DND-41 (cell line): ENCODE measurements around the gene IFT43.

ENCODE experiments used
- ATAC-seq: fragments of 200-7000 bp; cut with Tn5 transposase; 3 replicates; pipeline ENCODE4 v1.9.1; 2021; ENCODE audit warnings: low read depth; ENCODE audit not compliant: insufficient read depth
- DNase-seq: peaks from one replicate; pipeline ENCODE4 v3.0.0-alpha.2; 2020
- H2AFZ ChIP-seq: 2 replicates; pipeline ENCODE4 v1.6.0; 2012; ENCODE audit warnings: low read depth, low read length
- H3K27ac ChIP-seq: 2 replicates; pipeline ENCODE4 v1.5.1; 2012; ENCODE audit warnings: low read length, inconsistent platforms
- H3K27me3 ChIP-seq: fragments of 200-600 bp; sonication (generic); 2 replicates; pipeline ENCODE4 v1.6.0; 2012; ENCODE audit warnings: low read length, mild to moderate bottlenecking, inconsistent platforms; ENCODE audit not compliant: insufficient read depth, poor library complexity
- H3K36me3 ChIP-seq: 2 replicates; pipeline ENCODE4 v1.5.1; 2012; ENCODE audit warnings: low read length, inconsistent platforms; ENCODE audit not compliant: insufficient read depth
- H3K4me1 ChIP-seq: 2 replicates; pipeline ENCODE4 v1.5.1; 2012; ENCODE audit warnings: mild to moderate bottlenecking, low read length; ENCODE audit not compliant: insufficient read depth
- H3K4me2 ChIP-seq: 2 replicates; pipeline ENCODE4 v1.6.0; 2012; ENCODE audit warnings: mild to moderate bottlenecking, moderate library complexity, low read length, inconsistent platforms; ENCODE audit not compliant: insufficient read depth
- H3K4me3 ChIP-seq, 2 experiments: fragments of 200-600 bp in 1 of 2; shearing (Covaris generic) in 1 of 2; 2 replicates each; pipeline ENCODE4 v1.5.1; 2012 to 2016; ENCODE audit warnings: inconsistent platforms in 2 of 2, low read length in 2 of 2, mild to moderate bottlenecking in 2 of 2, low read depth in 1 of 2, moderate library complexity in 1 of 2
- H3K79me2 ChIP-seq: 2 replicates; pipeline ENCODE4 v1.6.0; 2012; ENCODE audit warnings: low read length, inconsistent platforms; ENCODE audit not compliant: insufficient read depth
- H3K9ac ChIP-seq: 2 replicates; pipeline ENCODE4 v1.6.0; 2012; ENCODE audit warnings: low read depth, mild to moderate bottlenecking, inconsistent platforms, low read length, moderate library complexity
- H3K9me3 ChIP-seq: 2 replicates; pipeline ENCODE4 v1.5.1; 2012; ENCODE audit warnings: low read length, moderate library complexity, mild to moderate bottlenecking, inconsistent platforms; ENCODE audit not compliant: insufficient read depth, severe bottlenecking
- H4K20me1 ChIP-seq: 2 replicates; pipeline ENCODE4 v1.6.0; 2012; ENCODE audit warnings: low read length; ENCODE audit not compliant: insufficient read depth
- EZH2 ChIP-seq: IDR thresholded peaks from 3 replicates; pipeline ENCODE4 v1.6.1; 2012; ENCODE audit warnings: borderline replicate concordance, low read depth, mild to moderate bottlenecking, moderate library complexity, low read length, inconsistent platforms; ENCODE audit not compliant: severe bottlenecking
- TF ChIP-seq, protein P1 (sequence below): IDR thresholded peaks from 2 replicates; pipeline ENCODE4 v1.5.1; 2012; ENCODE audit warnings: borderline replicate concordance, low read length, moderate library complexity, mild to moderate bottlenecking; ENCODE audit not compliant: poor library complexity, severe bottlenecking; ENCODE audit errors: extremely low read depth

Gene IFT43

DNA sequence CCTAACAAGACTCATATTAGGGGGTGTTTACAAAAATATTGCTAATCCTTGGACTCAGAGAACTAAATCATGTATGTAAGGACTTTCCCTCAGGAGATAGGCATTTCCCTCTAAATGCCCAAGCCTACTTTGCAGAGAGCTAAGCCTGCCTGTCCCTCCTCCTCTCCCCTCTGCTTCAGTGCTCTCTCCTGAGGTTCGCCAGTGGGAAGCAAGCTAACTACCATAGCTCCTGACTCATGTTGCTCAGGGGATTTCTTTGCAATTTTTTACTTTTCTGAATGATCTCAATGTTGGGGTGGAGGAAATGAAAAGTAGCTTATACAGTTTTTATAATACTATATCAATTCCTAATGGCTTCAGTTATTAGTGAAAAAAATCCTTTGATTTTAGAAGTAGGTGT is 29.6 kb downstream of the IFT43 start:
- Histone ChIP-seq H3K4me3 (no peak overlapping the region), H3K27me3 (no peaks in the 10 kb centered on the region), H3K4me1 (no peaks in the 10 kb centered on the region), H4K20me1 (no peaks in the 10 kb centered on the region), H3K36me3 (0 out of 2 replicates have a peak, but pooled peaks cover under 1% of the 10 kb centered on the region), H2AFZ (no peak overlapping the region), H3K9me3 (peaks cover 6% of the 10 kb centered on the region), H3K9ac (no peak overlapping the region), H3K4me2 (no peak overlapping the region), H3K79me2 (no peaks in the 10 kb centered on the region), H3K27ac (no peak overlapping the region)
- no peak for DNase-seq
- ATAC-seq, result no peak
- TF ChIP-seq EZH2, result no peak
- TF ChIP-seq, protein P1, sequence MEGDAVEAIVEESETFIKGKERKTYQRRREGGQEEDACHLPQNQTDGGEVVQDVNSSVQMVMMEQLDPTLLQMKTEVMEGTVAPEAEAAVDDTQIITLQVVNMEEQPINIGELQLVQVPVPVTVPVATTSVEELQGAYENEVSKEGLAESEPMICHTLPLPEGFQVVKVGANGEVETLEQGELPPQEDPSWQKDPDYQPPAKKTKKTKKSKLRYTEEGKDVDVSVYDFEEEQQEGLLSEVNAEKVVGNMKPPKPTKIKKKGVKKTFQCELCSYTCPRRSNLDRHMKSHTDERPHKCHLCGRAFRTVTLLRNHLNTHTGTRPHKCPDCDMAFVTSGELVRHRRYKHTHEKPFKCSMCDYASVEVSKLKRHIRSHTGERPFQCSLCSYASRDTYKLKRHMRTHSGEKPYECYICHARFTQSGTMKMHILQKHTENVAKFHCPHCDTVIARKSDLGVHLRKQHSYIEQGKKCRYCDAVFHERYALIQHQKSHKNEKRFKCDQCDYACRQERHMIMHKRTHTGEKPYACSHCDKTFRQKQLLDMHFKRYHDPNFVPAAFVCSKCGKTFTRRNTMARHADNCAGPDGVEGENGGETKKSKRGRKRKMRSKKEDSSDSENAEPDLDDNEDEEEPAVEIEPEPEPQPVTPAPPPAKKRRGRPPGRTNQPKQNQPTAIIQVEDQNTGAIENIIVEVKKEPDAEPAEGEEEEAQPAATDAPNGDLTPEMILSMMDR, result no peak

DNA sequence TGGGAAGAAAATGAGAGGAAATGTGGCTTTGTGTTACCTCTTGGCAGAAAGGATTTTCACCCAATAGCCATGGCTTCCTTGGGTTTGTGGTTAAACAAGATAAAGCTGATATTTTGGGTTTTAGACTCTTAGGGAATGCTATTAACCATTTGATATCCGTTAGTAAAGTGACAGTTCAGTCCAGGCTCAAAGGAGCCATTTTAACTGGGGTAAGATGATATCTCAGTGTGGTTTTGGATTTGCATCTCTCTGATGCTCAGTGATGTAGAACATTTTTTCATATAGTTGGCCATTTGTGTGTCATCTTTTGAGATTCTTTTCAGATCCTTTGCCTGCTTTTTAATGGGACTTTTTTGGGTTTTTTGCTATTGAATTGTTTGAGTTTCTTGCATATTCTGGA is 30.1 kb downstream of the IFT43 start:
- no peak for DNase-seq
- Histone ChIP-seq H3K36me3 (0 out of 2 replicates have a peak, but pooled peaks cover 5% of the 10 kb centered on the region), H3K9me3 (peaks cover 11% of the 10 kb centered on the region), H3K27me3 (no peaks in the 10 kb centered on the region), H4K20me1 (no peaks in the 10 kb centered on the region), H3K4me3 (no peak overlapping the region), H3K4me2 (no peak overlapping the region), H3K9ac (no peak overlapping the region), H3K79me2 (no peaks in the 10 kb centered on the region), H3K27ac (no peak overlapping the region), H3K4me1 (no peaks in the 10 kb centered on the region), H2AFZ (no peak overlapping the region)
- no peak; the same call in 2 of the 3 replicates for ATAC-seq
- TF ChIP-seq, protein P1, result no peak
- no peak for TF ChIP-seq EZH2

DNA sequence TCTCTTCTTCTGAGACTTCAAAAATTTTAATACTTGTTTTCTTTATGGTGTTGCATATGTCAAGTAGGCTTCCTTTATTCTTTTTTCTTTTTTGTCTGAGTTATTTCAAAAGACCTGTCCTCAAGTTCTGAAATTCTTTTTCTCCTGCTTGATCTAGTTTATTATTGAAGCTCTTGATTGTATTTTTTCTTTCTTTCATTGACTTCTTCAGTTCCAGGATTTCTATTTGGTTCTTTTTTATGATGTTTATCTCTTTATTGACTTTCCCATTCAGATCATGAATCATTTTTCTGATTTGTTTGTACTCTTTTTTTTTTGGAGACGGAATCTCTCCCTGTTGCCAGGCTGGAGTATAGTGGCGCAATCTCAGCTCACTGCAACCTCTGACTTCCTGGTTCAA is 34.1 kb downstream of the IFT43 start:
- no peak overlapping the region for H3K27ac ChIP-seq
- no peaks in the 10 kb centered on the region for H4K20me1 ChIP-seq
- no peak overlapping the region for H3K4me3 ChIP-seq
- H3K27me3 ChIP-seq, result no peaks in the 10 kb centered on the region
- no peak for TF ChIP-seq EZH2
- TF ChIP-seq, protein P1, result no peak
- H3K79me2 ChIP-seq, result no peaks in the 10 kb centered on the region
- no peak overlapping the region for H2AFZ ChIP-seq
- no peak overlapping the region for H3K9ac ChIP-seq
- ATAC-seq (no peak), DNase-seq (no peak)
- no peaks in the 10 kb centered on the region for H3K4me1 ChIP-seq
- H3K36me3 ChIP-seq, result peaks cover 16% of the 10 kb centered on the region; the same call in 1 of the 2 replicates
- peaks cover 11% of the 10 kb centered on the region for H3K9me3 ChIP-seq
- no peak overlapping the region for H3K4me2 ChIP-seq

DNA sequence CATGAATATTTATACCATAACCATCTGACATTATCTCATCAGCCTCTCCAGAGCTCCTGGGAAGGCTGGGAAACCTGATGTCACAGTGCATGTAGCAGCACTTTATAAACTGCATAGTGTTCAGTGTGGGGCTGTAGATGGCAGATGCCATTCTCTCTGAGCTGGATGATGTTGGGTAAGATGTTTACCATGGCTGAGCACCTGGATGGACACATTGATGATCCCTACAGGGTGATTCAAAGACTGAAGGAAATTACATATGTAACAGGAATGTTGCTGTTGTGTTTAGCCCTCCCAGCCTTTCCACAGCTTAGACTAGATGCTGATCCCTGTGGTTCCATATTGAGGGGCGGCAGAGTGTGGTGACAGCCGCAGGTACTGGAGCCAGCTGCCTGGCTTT is 37.4 kb downstream of the IFT43 start:
- no peak overlapping the region for H2AFZ ChIP-seq
- H3K4me3 ChIP-seq, result no peak overlapping the region
- no peaks in the 10 kb centered on the region for H4K20me1 ChIP-seq
- no peak for ATAC-seq
- no peak for DNase-seq
- no peak overlapping the region for H3K27ac ChIP-seq
- peaks cover 16% of the 10 kb centered on the region; the same call in 1 of the 2 replicates for H3K36me3 ChIP-seq
- no peak overlapping the region for H3K9ac ChIP-seq
- H3K9me3 ChIP-seq, result peaks cover 11% of the 10 kb centered on the region
- no peaks in the 10 kb centered on the region for H3K4me1 ChIP-seq
- no peak overlapping the region for H3K4me2 ChIP-seq
- H3K27me3 ChIP-seq, result no peaks in the 10 kb centered on the region
- no peak for TF ChIP-seq EZH2
- TF ChIP-seq, protein P1, result no peak
- H3K79me2 ChIP-seq, result no peaks in the 10 kb centered on the region
